Endodermal cell (in vitro differentiated cells): ENCODE measurements around the gene RALGAPA2. TPM values are rescaled to one million over a fixed set of nuclear protein-coding genes. Genes with fewer than 3 reads are reported as not detected.

ENCODE experiments used
- DNase-seq: peaks from one replicate; pipeline ENCODE4 v3.0.0-alpha.2; 2017
- H3K27ac ChIP-seq: 2 replicates; pipeline ENCODE4 v1.5.1; 2013; ENCODE audit warnings: mild to moderate bottlenecking, low read depth, low read length, moderate library complexity
- H3K27me3 ChIP-seq: 2 replicates; pipeline ENCODE4 v1.6.1; 2013; ENCODE audit warnings: mild to moderate bottlenecking, low read length, moderate library complexity; ENCODE audit not compliant: insufficient read depth, control insufficient read depth, poor library complexity, severe bottlenecking
- H3K36me3 ChIP-seq: 2 replicates; pipeline ENCODE4 v1.7.0; 2013; ENCODE audit warnings: mild to moderate bottlenecking, low read length, moderate library complexity; ENCODE audit not compliant: control insufficient read depth, insufficient read depth
- H3K4me1 ChIP-seq: one replicate; pipeline ENCODE4 v1.7.0; 2013; ENCODE audit warnings: low read length; ENCODE audit not compliant: control insufficient read depth, insufficient read depth
- H3K4me3 ChIP-seq: 2 replicates; pipeline ENCODE4 v1.5.1; 2013; ENCODE audit warnings: mild to moderate bottlenecking, low read length, moderate library complexity
- H3K9ac ChIP-seq: 2 replicates; pipeline ENCODE4 v1.6.1; 2013; ENCODE audit warnings: mild to moderate bottlenecking, low read length, moderate library complexity; ENCODE audit not compliant: poor library complexity, severe bottlenecking; ENCODE audit errors: extremely low read depth
- H3K9me3 ChIP-seq: 2 replicates; pipeline ENCODE4 v1.6.1; 2013; ENCODE audit warnings: mild to moderate bottlenecking, low read length, moderate library complexity; ENCODE audit not compliant: control insufficient read depth
- H3K27ac Mint-ChIP-seq: 2 replicates; pipeline ENCODE4 v1.8.0; 2020; ENCODE audit warnings: mixed read lengths
- H3K27me3 Mint-ChIP-seq: 2 replicates; pipeline ENCODE4 v1.8.0; 2021; ENCODE audit warnings: mild to moderate bottlenecking, mixed read lengths; ENCODE audit not compliant: insufficient read depth
- H3K36me3 Mint-ChIP-seq: 2 replicates; pipeline ENCODE4 v1.8.0; 2020; ENCODE audit warnings: low read depth, mixed read lengths
- H3K4me1 Mint-ChIP-seq: 2 replicates; pipeline ENCODE4 v1.8.0; 2020; ENCODE audit warnings: mixed read lengths
- H3K4me3 Mint-ChIP-seq: 2 replicates; pipeline ENCODE4 v1.8.0; 2020; ENCODE audit warnings: mild to moderate bottlenecking, moderate library complexity, mixed read lengths
- H3K9me3 Mint-ChIP-seq: 2 replicates; pipeline ENCODE4 v1.8.0; 2020; ENCODE audit warnings: mild to moderate bottlenecking, mixed read lengths
- CTCF ChIP-seq: fragments of 200-600 bp; sonication (generic); conservative IDR thresholded peaks from 2 replicates; pipeline ENCODE4 v1.5.0; 2021; ENCODE audit warnings: antibody characterized with exemption, mild to moderate bottlenecking
- WGBS, 2 experiments: methylation state at CpG; one replicate each; pipeline versions ENCODE4 v1.1.5 to v1.1.7; 2013; ENCODE audit warnings: missing lambda C conversion rate in 2 of 2, mixed read lengths in 1 of 2; ENCODE audit not compliant: insufficient coverage in 1 of 2, insufficient read length in 1 of 2; 5-methylcytosine and 5-hydroxymethylcytosine counted together
- total RNA-seq, 2 donors: library from RNA; stranded (reverse); fragmentation: NEBNext Ultra II Directional in 1 of 2; extraction: Animal tissue kit (Norgen Biotek cat#: 25700) in 1 of 2; gene quantifications; 2 replicates in 1 of 2; 3 replicates in 1 of 2; pipeline ENCODE4 v1.2.1, GENCODE V29; 2021

The RALGAPA2 gene
- total RNA-seq, 2 donors from 2014 or later, result 19.5 to 24.6 TPM

GRCh38 chr20:20691477-20692235 lies 20.8 kb downstream of the RALGAPA2 start:
- H3K27me3 Mint-ChIP-seq, result no peaks in the 10 kb centered on the region
- WGBS, 2 experiments, result 97 to 98% methylated on average over 4 of the region's 4 CpGs
- Histone ChIP-seq H3K4me3 (no peak overlapping the region), H3K27ac (no peak overlapping the region), H3K4me1 (no peaks in the 10 kb centered on the region), H3K9ac (no peak overlapping the region), H3K9me3 (no peaks in the 10 kb centered on the region), H3K36me3 (no peaks in the 10 kb centered on the region), H3K27me3 (no peaks in the 10 kb centered on the region)
- no peak for TF ChIP-seq CTCF
- no peak for DNase-seq
- H3K4me3 Mint-ChIP-seq, result no peak overlapping the region
- H3K36me3 Mint-ChIP-seq, result no peaks in the 10 kb centered on the region
- H3K27ac Mint-ChIP-seq, result no peak overlapping the region
- no peaks in the 10 kb centered on the region for H3K9me3 Mint-ChIP-seq
- H3K4me1 Mint-ChIP-seq, result peaks cover 5% of the 10 kb centered on the region

GRCh38 chr20:20690676-20691476 lies 21.6 kb downstream of the RALGAPA2 start:
- no peaks in the 10 kb centered on the region for H3K27me3 ChIP-seq
- no peaks in the 10 kb centered on the region for H3K9me3 ChIP-seq
- no peaks in the 10 kb centered on the region for H3K36me3 Mint-ChIP-seq
- peaks cover 5% of the 10 kb centered on the region for H3K4me1 Mint-ChIP-seq
- no peak overlapping the region for H3K27ac Mint-ChIP-seq
- TF ChIP-seq CTCF, result no peak
- no peaks in the 10 kb centered on the region for H3K27me3 Mint-ChIP-seq
- no peak overlapping the region for H3K27ac ChIP-seq
- DNase-seq, result no peak
- H3K36me3 ChIP-seq, result no peaks in the 10 kb centered on the region
- no peaks in the 10 kb centered on the region for H3K4me1 ChIP-seq
- 92 to 96% methylated on average over 6 to 7 of the region's 8 CpGs for WGBS, 2 experiments
- H3K4me3 ChIP-seq, result no peak overlapping the region
- H3K9me3 Mint-ChIP-seq, result no peaks in the 10 kb centered on the region
- no peak overlapping the region for H3K4me3 Mint-ChIP-seq
- H3K9ac ChIP-seq, result no peak overlapping the region

- no peak overlapping the region for H3K4me3 ChIP-seq
- H3K4me3 Mint-ChIP-seq, result no peak overlapping the region
- H3K36me3 ChIP-seq, result no peaks in the 10 kb centered on the region
- no peaks in the 10 kb centered on the region for H3K27me3 Mint-ChIP-seq
- H3K9me3 ChIP-seq, result no peaks in the 10 kb centered on the region
- H3K27me3 ChIP-seq, result no peaks in the 10 kb centered on the region
- H3K9me3 Mint-ChIP-seq, result no peaks in the 10 kb centered on the region
- DNase-seq, result no peak
- 90 to 98% methylated on average over 4 to 5 of the region's 5 CpGs for WGBS, 2 experiments
- H3K9ac ChIP-seq, result no peak overlapping the region
- no peaks in the 10 kb centered on the region for H3K36me3 Mint-ChIP-seq
- peaks cover 5% of the 10 kb centered on the region for H3K4me1 Mint-ChIP-seq
- H3K4me1 ChIP-seq, result no peaks in the 10 kb centered on the region
- H3K27ac Mint-ChIP-seq, result no peak overlapping the region
- no peak overlapping the region for H3K27ac ChIP-seq
- no peak for TF ChIP-seq CTCF
Observed at GRCh38 chr20:20687319-20687718, 25.1 kb downstream of the RALGAPA2 start.
